Mesenchymal stem cell (in vitro differentiated cells and primary cell): ENCODE measurements around the gene MUC20.

Source experiments
- DNase-seq: peaks from one replicate; pipeline ENCODE4 v3.0.0-alpha.2; 2013
- H2AFZ ChIP-seq: one replicate; pipeline ENCODE4 v1.6.1; 2013; ENCODE audit warnings: low read depth, mild to moderate bottlenecking, control low read depth, inconsistent platforms, low read length, moderate library complexity
- H2AK5ac ChIP-seq: 2 replicates; pipeline ENCODE4 v1.6.1; 2013; ENCODE audit warnings: low read length, moderate library complexity, mild to moderate bottlenecking, inconsistent platforms; ENCODE audit not compliant: severe bottlenecking
- H2BK120ac ChIP-seq: one replicate; pipeline ENCODE4 v1.6.1; 2013; ENCODE audit warnings: low read depth, mild to moderate bottlenecking, inconsistent platforms, low read length, moderate library complexity
- H2BK12ac ChIP-seq, 2 experiments: one replicate each; pipeline ENCODE4 v1.6.1; 2013; ENCODE audit warnings: inconsistent platforms in 2 of 2, low read length in 2 of 2, mild to moderate bottlenecking in 2 of 2, moderate library complexity in 2 of 2, control low read depth in 1 of 2
- H2BK15ac ChIP-seq: one replicate; pipeline ENCODE4 v1.6.1; 2013; ENCODE audit warnings: mild to moderate bottlenecking, low read depth, inconsistent platforms; ENCODE audit not compliant: poor library complexity, severe bottlenecking
- H2BK5ac ChIP-seq: 2 replicates; pipeline ENCODE4 v1.6.1; 2013; ENCODE audit warnings: low read depth, mild to moderate bottlenecking, low read length, control low read depth, inconsistent platforms; ENCODE audit not compliant: poor library complexity, severe bottlenecking
- H3K14ac ChIP-seq, 2 experiments: one replicate each; pipeline ENCODE4 v1.6.1; 2013; ENCODE audit warnings: inconsistent platforms in 2 of 2, low read length in 2 of 2, control low read depth in 1 of 2, mild to moderate bottlenecking in 1 of 2, moderate library complexity in 1 of 2
- H3K18ac ChIP-seq, 2 experiments: one replicate each; pipeline ENCODE4 v1.6.1; 2013; ENCODE audit warnings: inconsistent platforms in 2 of 2, low read length in 2 of 2, control low read depth in 1 of 2, low read depth in 1 of 2, mild to moderate bottlenecking in 1 of 2
- H3K23ac ChIP-seq, 2 experiments: one replicate each; pipeline ENCODE4 v1.6.1; 2013; ENCODE audit warnings: inconsistent platforms in 2 of 2, low read length in 2 of 2, mild to moderate bottlenecking in 2 of 2, moderate library complexity in 2 of 2, control low read depth in 1 of 2
- H3K27ac ChIP-seq: 2 replicates; pipeline ENCODE4 v1.5.1; 2013; ENCODE audit warnings: mild to moderate bottlenecking, moderate library complexity, low read length, control low read depth, inconsistent platforms; ENCODE audit not compliant: poor library complexity, severe bottlenecking
- H3K27me3 ChIP-seq, 2 experiments: 2 replicates each; pipeline versions ENCODE4 v1.6.1 to v1.7.0; 2013; ENCODE audit warnings: low read length in 2 of 2, mild to moderate bottlenecking in 2 of 2, moderate library complexity in 2 of 2, control low read depth in 1 of 2, inconsistent platforms in 1 of 2; ENCODE audit not compliant: control insufficient read depth in 1 of 2, insufficient read depth in 1 of 2
- H3K36me3 ChIP-seq, 2 experiments: 2 replicates each; pipeline versions ENCODE4 v1.6.1 to v1.7.0; 2013; ENCODE audit warnings: low read length in 2 of 2, control low read depth in 1 of 2, inconsistent platforms in 1 of 2, low read depth in 1 of 2, mild to moderate bottlenecking in 1 of 2; ENCODE audit not compliant: insufficient read depth in 2 of 2, control insufficient read depth in 1 of 2
- H3K4ac ChIP-seq, 2 experiments: one replicate each; pipeline ENCODE4 v1.6.1; 2013; ENCODE audit warnings: inconsistent platforms in 2 of 2, low read length in 2 of 2, mild to moderate bottlenecking in 2 of 2, moderate library complexity in 2 of 2, control low read depth in 1 of 2, low read depth in 1 of 2
- H3K4me1 ChIP-seq: 2 replicates; pipeline ENCODE4 v1.6.1; 2013; ENCODE audit warnings: low read depth, low read length, control low read depth; ENCODE audit not compliant: control insufficient read depth, insufficient read depth
- H3K4me2 ChIP-seq: 2 replicates; pipeline ENCODE4 v1.6.1; 2013; ENCODE audit warnings: low read length, mild to moderate bottlenecking, inconsistent platforms; ENCODE audit not compliant: poor library complexity, severe bottlenecking
- H3K4me3 ChIP-seq, 2 experiments: 2 replicates each; pipeline versions ENCODE4 v1.5.1 to v1.7.0; 2013; ENCODE audit warnings: low read length in 2 of 2, mild to moderate bottlenecking in 2 of 2, control low read depth in 1 of 2, low read depth in 1 of 2; ENCODE audit not compliant: insufficient read depth in 1 of 2
- H3K79me1 ChIP-seq: replicated peaks from 2 replicates; pipeline ENCODE4 v1.6.1; 2013; ENCODE audit warnings: mild to moderate bottlenecking, control low read depth, low read length, inconsistent platforms; ENCODE audit not compliant: poor library complexity, severe bottlenecking
- H3K9ac ChIP-seq: 2 replicates; pipeline ENCODE4 v1.7.0; 2013; ENCODE audit warnings: mild to moderate bottlenecking, low read length, moderate library complexity
- H3K9me3 ChIP-seq: 2 replicates; pipeline ENCODE4 v1.7.0; 2013; ENCODE audit warnings: mild to moderate bottlenecking, low read length; ENCODE audit not compliant: control insufficient read depth
- H4K8ac ChIP-seq: one replicate; pipeline ENCODE4 v1.6.1; 2013; ENCODE audit warnings: inconsistent platforms, mild to moderate bottlenecking, low read length, moderate library complexity
- H4K91ac ChIP-seq: one replicate; pipeline ENCODE4 v1.6.1; 2013; ENCODE audit warnings: mild to moderate bottlenecking, low read length, inconsistent platforms
- WGBS: methylation state at CpG from one replicate; pipeline ENCODE4 v1.1.7; 2013; ENCODE audit warnings: mixed read lengths; 5-methylcytosine and 5-hydroxymethylcytosine counted together

MUC20 gene

GRCh38 chr3:195752546-195753331 lies 32.0 kb downstream of the MUC20 start:
- Histone ChIP-seq H2BK120ac (no peak overlapping the region), H4K91ac (peak overlapping the region; percentile 15), H4K8ac (no peak overlapping the region), H3K4me2 (no peak overlapping the region), H3K9me3 (no peaks in the 10 kb centered on the region), H3K36me3 (no peaks in the 10 kb centered on the region), H2BK12ac (no peak overlapping the region), H2AFZ (no peak overlapping the region), H3K4me1 (peaks cover 2% of the 10 kb centered on the region), H3K23ac (no peak overlapping the region), H3K4me3 (no peak overlapping the region), H2BK5ac (no peak overlapping the region), H3K27ac (no peak overlapping the region), H3K9ac (no peak overlapping the region), H2AK5ac (no peak overlapping the region), H3K18ac (no peak overlapping the region), H2BK15ac (no peak overlapping the region), H3K14ac (no peak overlapping the region), H3K79me1 (no peaks in the 10 kb centered on the region), H3K4ac (no peak overlapping the region), H3K27me3 (peaks cover 33 to 53% of the 10 kb centered on the region in 2 experiments)
- no peak for DNase-seq
- 79% methylated on average over 23 of the region's 26 CpGs for WGBS

GRCh38 chr3:195753581-195753980 lies 32.8 kb downstream of the MUC20 start:
- no peak overlapping the region for H2BK12ac ChIP-seq
- WGBS, result 84% methylated on average over 14 of the region's 14 CpGs
- H3K14ac ChIP-seq, result no peak overlapping the region
- H3K4me1 ChIP-seq, result no peaks in the 10 kb centered on the region
- no peak overlapping the region for H3K18ac ChIP-seq
- H2AFZ ChIP-seq, result no peak overlapping the region
- no peak overlapping the region for H2AK5ac ChIP-seq
- no peak overlapping the region for H3K9ac ChIP-seq
- peaks cover 33 to 56% of the 10 kb centered on the region in 2 experiments for H3K27me3 ChIP-seq
- no peaks in the 10 kb centered on the region for H3K79me1 ChIP-seq
- H4K91ac ChIP-seq, result no peak overlapping the region
- H2BK5ac ChIP-seq, result no peak overlapping the region
- H3K4ac ChIP-seq, result no peak overlapping the region
- H2BK120ac ChIP-seq, result no peak overlapping the region
- H3K23ac ChIP-seq, result no peak overlapping the region
- H2BK15ac ChIP-seq, result no peak overlapping the region
- no peak overlapping the region for H3K4me3 ChIP-seq
- no peaks in the 10 kb centered on the region for H3K9me3 ChIP-seq
- no peak overlapping the region for H3K27ac ChIP-seq
- no peak for DNase-seq
- H3K4me2 ChIP-seq, result no peak overlapping the region
- no peak overlapping the region for H4K8ac ChIP-seq
- H3K36me3 ChIP-seq, result no peaks in the 10 kb centered on the region

- H3K4me1 ChIP-seq, result no peaks in the 10 kb centered on the region
- 89% methylated on average over 19 of the region's 19 CpGs for WGBS
- H2BK12ac ChIP-seq, result no peak overlapping the region
These were observed 33.4 kb downstream of the MUC20 start for GRCh38 chr3:195754141-195754540.

GRCh38 chr3:195754906-195755305 lies 34.1 kb downstream of the MUC20 start:
- Histone ChIP-seq H2BK15ac (no peak overlapping the region), H3K27me3 (peaks cover 34 to 63% of the 10 kb centered on the region in 2 experiments), H4K91ac (no peak overlapping the region), H3K4me1 (no peaks in the 10 kb centered on the region), H3K4me2 (no peak overlapping the region), H2AFZ (no peak overlapping the region), H3K9me3 (no peaks in the 10 kb centered on the region), H3K79me1 (no peaks in the 10 kb centered on the region), H3K23ac (no peak overlapping the region), H4K8ac (no peak overlapping the region), H3K14ac (no peak overlapping the region), H3K9ac (no peak overlapping the region), H3K4ac (no peak overlapping the region), H3K4me3 (no peak overlapping the region), H2BK12ac (no peak overlapping the region), H2AK5ac (no peak overlapping the region), H2BK5ac (no peak overlapping the region), H3K27ac (no peak overlapping the region), H2BK120ac (no peak overlapping the region), H3K36me3 (no peaks in the 10 kb centered on the region), H3K18ac (no peak overlapping the region)
- WGBS, result 89% methylated on average over 7 of the region's 7 CpGs
- no peak for DNase-seq

More at GRCh38 chr3:195754141-195754540, 33.4 kb downstream of the MUC20 start:
- no peak overlapping the region for H3K4me2 ChIP-seq
- H3K4me3 ChIP-seq, result no peak overlapping the region
- H3K23ac ChIP-seq, result no peak overlapping the region
- no peak overlapping the region for H2BK120ac ChIP-seq
- H3K9me3 ChIP-seq, result no peaks in the 10 kb centered on the region
- no peak overlapping the region for H2BK5ac ChIP-seq
- no peak overlapping the region for H3K27ac ChIP-seq
- H3K4ac ChIP-seq, result no peak overlapping the region
- no peak overlapping the region for H3K18ac ChIP-seq
- no peaks in the 10 kb centered on the region for H3K79me1 ChIP-seq
- H4K91ac ChIP-seq, result no peak overlapping the region
- no peak overlapping the region for H3K9ac ChIP-seq
- H2AK5ac ChIP-seq, result no peak overlapping the region
- H2AFZ ChIP-seq, result no peak overlapping the region
- no peak overlapping the region for H3K14ac ChIP-seq
- H4K8ac ChIP-seq, result no peak overlapping the region
- H2BK15ac ChIP-seq, result no peak overlapping the region
- DNase-seq, result no peak
- no peaks in the 10 kb centered on the region for H3K36me3 ChIP-seq
- peaks cover 31 to 55% of the 10 kb centered on the region in 2 experiments for H3K27me3 ChIP-seq
